HepG2 (cell line): ENCODE results near the gene SFRP4. TPM values are rescaled to one million over a fixed set of nuclear protein-coding genes. Genes with fewer than 3 reads are reported as not detected.

Source experiments
- ATAC-seq: fragments of 200-7000 bp; cut with Tn5 transposase; 3 replicates; pipeline ENCODE4 v1.9.1; 2020; ENCODE audit warnings: mild to moderate bottlenecking, moderate library complexity
- BruUV-seq: library from RNA; stranded (reverse); fragments of 400-500 nt; replicated peaks from 2 replicates; lab custom pipeline; 2021; lab: Mats Ljungman, UMichigan
- CTCF ChIA-PET: fragments of 300-600 bp; formaldehyde crosslinking; extraction: SDS; loops from one replicate; lab custom pipeline; 2021; ENCODE audit warnings: low total read pairs, inconsistent platforms, low intra/inter-chr PET ratio; lab: Yijun Ruan, JAX
- POLR2A ChIA-PET: fragments of 350-600 bp; sonication (Branson Sonifier 250); formaldehyde crosslinking; loops from one replicate; lab custom pipeline; 2020; ENCODE audit warnings: antibody characterized with exemption, inconsistent platforms; lab: Yijun Ruan, JAX
- DNase-seq: peaks from one replicate; pipeline ENCODE4 v3.0.0-alpha.2; 2015; ENCODE audit warnings: low spot score
- FAIRE-seq: peaks from 3 replicates; lab custom pipeline; 2011; peaks lifted over from hg19 to GRCh38; lab: Jason Lieb, UNC
- H2AFZ ChIP-seq: one replicate; pipeline ENCODE4 v1.6.1; 2011; ENCODE audit warnings: low read length, inconsistent platforms
- H3K27ac ChIP-seq: fragments of 300-600 bp; 3 replicates; pipeline ENCODE4 v1.8.0; 2011; ENCODE audit warnings: mixed run types, mild to moderate bottlenecking, mixed read lengths, low read length, inconsistent platforms; ENCODE audit not compliant: insufficient read depth; ENCODE audit errors: extremely low read length
- H3K27me3 ChIP-seq, 2 experiments: fragments of 200-600 bp in 1 of 2; 2 replicates in 1 of 2; 3 replicates in 1 of 2; pipeline versions ENCODE4 v1.6.0 to v1.8.0; 2011; ENCODE audit warnings: low read length in 2 of 2, mild to moderate bottlenecking in 2 of 2, moderate library complexity in 2 of 2, inconsistent platforms in 1 of 2; ENCODE audit not compliant: insufficient read depth in 2 of 2, control insufficient read depth in 1 of 2
- H3K36me3 ChIP-seq, 2 experiments: fragments of 200-600 bp in 1 of 2; replicated peaks in 1 of 2; 2 replicates in 1 of 2; 3 replicates in 1 of 2; pipeline versions ENCODE4 v1.5.1 to v1.8.0; 2011; ENCODE audit warnings: low read length in 2 of 2, inconsistent platforms in 1 of 2; ENCODE audit not compliant: insufficient read depth in 2 of 2, control insufficient read depth in 1 of 2
- H3K4me1 ChIP-seq: 2 replicates; pipeline ENCODE4 v1.5.1; 2012; ENCODE audit warnings: low read length, inconsistent platforms; ENCODE audit not compliant: insufficient read depth
- H3K4me2 ChIP-seq: 2 replicates; pipeline ENCODE4 v1.6.0; 2011; ENCODE audit warnings: low read depth, low read length, inconsistent platforms
- H3K4me3 ChIP-seq, 3 experiments: fragments of 200-600 bp in 1 of 3; sonication (generic), shearing (Covaris generic) in 1 of 3; replicated peaks in 1 of 3; 2 replicates each; pipeline ENCODE4 v1.5.1; 2011 to 2016; ENCODE audit warnings: low read length in 3 of 3, inconsistent platforms in 2 of 3, low read depth in 2 of 3, mild to moderate bottlenecking in 2 of 3, control low read depth in 1 of 3, mixed read lengths in 1 of 3; ENCODE audit not compliant: insufficient read depth in 1 of 3
- H3K79me2 ChIP-seq: one replicate; pipeline ENCODE4 v1.6.1; 2011; ENCODE audit warnings: low read length, inconsistent platforms; ENCODE audit not compliant: insufficient read depth
- H3K9ac ChIP-seq: 2 replicates; pipeline ENCODE4 v1.6.0; 2011; ENCODE audit warnings: mild to moderate bottlenecking, low read depth, low read length, inconsistent platforms; ENCODE audit not compliant: insufficient read depth
- H3K9me3 ChIP-seq: 2 replicates; pipeline ENCODE4 v1.5.1; 2012; ENCODE audit warnings: mild to moderate bottlenecking, low read length
- H4K20me1 ChIP-seq: 2 replicates; pipeline ENCODE4 v1.6.0; 2011; ENCODE audit warnings: inconsistent platforms, mild to moderate bottlenecking, low read length, moderate library complexity; ENCODE audit not compliant: insufficient read depth
- AHR ChIP-seq: IDR thresholded peaks from 2 replicates; pipeline ENCODE4 v1.6.1; 2018; ENCODE audit warnings: missing genetic modification reagents, missing compliant biosample characterization
- AKAP8 ChIP-seq: sonication (generic); formaldehyde crosslinking; IDR thresholded peaks from 2 replicates; pipeline ENCODE4 v1.5.1; 2020; ENCODE audit warnings: mild to moderate bottlenecking, missing genetic modification reagents
- CCAR2 ChIP-seq: fragments of 200-400 bp; formaldehyde crosslinking; optimal IDR thresholded peaks from 2 replicates; pipeline ENCODE3; 2018; ENCODE audit warnings: low read depth, mild to moderate bottlenecking, low read length, moderate library complexity
- FOSL1 ChIP-seq: sonication (generic); formaldehyde crosslinking; IDR thresholded peaks from 2 replicates; pipeline ENCODE4 v1.9.0; 2021; ENCODE audit warnings: missing genetic modification reagents, borderline replicate concordance
- GLI4 ChIP-seq: sonication (generic); formaldehyde crosslinking; IDR thresholded peaks from 2 replicates; pipeline ENCODE4 v1.5.1; 2020; ENCODE audit warnings: missing genetic modification reagents, mild to moderate bottlenecking, moderate library complexity, borderline replicate concordance
- HHEX ChIP-seq: IDR thresholded peaks from 2 replicates; pipeline ENCODE4 v1.6.1; 2016; ENCODE audit warnings: control low read depth
- MAX ChIP-seq: IDR thresholded peaks from 2 replicates; pipeline ENCODE4 v1.6.1; 2012; ENCODE audit warnings: inconsistent platforms
- NCOA5 ChIP-seq: sonication (generic); formaldehyde crosslinking; IDR thresholded peaks from 2 replicates; pipeline ENCODE4 v1.4.0; 2020; ENCODE audit warnings: missing genetic modification reagents
- TARDBP ChIP-seq: sonication (generic); formaldehyde crosslinking; IDR thresholded peaks from 2 replicates; pipeline ENCODE4 v1.8.0; 2022; ENCODE audit warnings: mild to moderate bottlenecking, missing genetic modification reagents
- TBP ChIP-seq: sonication (generic); formaldehyde crosslinking; IDR thresholded peaks from 2 replicates; pipeline ENCODE4 v1.5.0; 2020; ENCODE audit warnings: missing genetic modification reagents
- USF2 ChIP-seq, 2 experiments: sonication (generic) in 1 of 2; formaldehyde crosslinking in 1 of 2; IDR thresholded peaks; 2 replicates each; pipeline versions ENCODE4 v1.5.1 to v1.6.1; 2011 to 2020; ENCODE audit warnings: borderline replicate concordance in 1 of 2, low read depth in 1 of 2, low read length in 1 of 2, mild to moderate bottlenecking in 1 of 2, missing genetic modification reagents in 1 of 2, moderate library complexity in 1 of 2
- ZFP1 ChIP-seq: IDR thresholded peaks from 2 replicates; pipeline ENCODE4 v1.6.1; 2016
- ZFP36 ChIP-seq: fragments of 150-350 bp; IDR thresholded peaks from 2 replicates; pipeline ENCODE4 v1.6.1; 2018; ENCODE audit warnings: borderline replicate concordance, low read length, low read depth; ENCODE audit not compliant: partially characterized antibody
- ZMYM3 ChIP-seq: sonication (generic); formaldehyde crosslinking; IDR thresholded peaks from 2 replicates; pipeline ENCODE4 v1.5.1; 2020; ENCODE audit warnings: mild to moderate bottlenecking, missing genetic modification reagents
- ZNF17 ChIP-seq: sonication (generic); formaldehyde crosslinking; IDR thresholded peaks from 2 replicates; pipeline ENCODE4 v1.5.0; 2020; ENCODE audit warnings: mild to moderate bottlenecking, missing genetic modification reagents
- ZNF276 ChIP-seq: sonication (generic); formaldehyde crosslinking; IDR thresholded peaks from 2 replicates; pipeline ENCODE4 v1.4.0; 2020; ENCODE audit warnings: mild to moderate bottlenecking, low read depth, missing genetic modification reagents
- ZNF614 ChIP-seq: IDR thresholded peaks from 2 replicates; pipeline ENCODE4 v1.6.1; 2018; ENCODE audit warnings: missing biosample characterization, missing genetic modification reagents, inconsistent platforms, borderline replicate concordance
- in situ Hi-C: cut with HindIII; loops from 2 replicates; pipeline ENCODE4 v1.10.0; 2017; ENCODE audit warnings: low pct_unique_long_range_greater_than_20kb; ENCODE audit not compliant: extremely low pct_ligation_motif_present
- intact Hi-C: fragments of 100-400 bp; cut with micrococcal nuclease; formaldehyde crosslinking; loops from one replicate; pipeline ENCODE4 v1.10.0; 2022; ENCODE audit not compliant: unreplicated experiment
- polyA plus RNA-seq, 8 experiments: library from polyadenylated mRNA; depleted of rRNA in 3 of 8; stranded (reverse) in 7 of 8; unstranded in 1 of 8; fragments of >200 nt; fragmentation: Illumina TruSeq in 4 of 8; extraction: Trizol in 4 of 8; gene quantifications; 2 replicates each; pipeline versions ENCODE4 v1.2.1 to v1.2.3, GENCODE V29; 2011 to 2016; ENCODE audit warnings: low read depth in 4 of 8, missing spikeins in 1 of 8, mixed read lengths in 1 of 8; ENCODE audit not compliant: insufficient read depth in 1 of 8
- total RNA-seq, 5 experiments: library from RNA; depleted of rRNA; stranded (reverse); fragments of >200 nt; fragmentation: Illumina TruSeq; extraction: Trizol; gene quantifications; 2 replicates each; pipeline ENCODE4 v1.2.3, GENCODE V29; 2016; ENCODE audit warnings: low read depth in 1 of 5

The SFRP4 gene
- total and polyA plus RNA-seq, 2 of the 13 experiments (the other 11 are each of a cell fraction or from before 2014, with no cell fraction given), result 0.96 to 1.8 TPM

- no peak for TF ChIP-seq USF2 (IDR thresholded peaks at IDR 0.05; ENCODE audit: low read depth, low read length)
- no peak for TF ChIP-seq USF2 (CRISPR knock-in tag; IDR thresholded peaks at IDR 0.05; ENCODE audit: borderline replicate concordance)
Measured at GRCh38 chr7:37957221-37957970, 40.8 kb upstream of the SFRP4 start (continued).

- Histone ChIP-seq H3K27ac (no peak overlapping the region), H3K4me2 (no peak overlapping the region), H2AFZ (no peak overlapping the region), H3K4me1 (no peaks in the 10 kb centered on the region), H3K36me3 (peaks cover 0 to 2% of the 10 kb centered on the region in 2 experiments; a peak in 1 of 5 replicates), H3K4me3 (no peak overlapping the region), H3K9me3 (no peaks in the 10 kb centered on the region), H3K27me3 (no peaks in the 10 kb centered on the region), H4K20me1 (no peaks in the 10 kb centered on the region), H3K79me2 (no peaks in the 10 kb centered on the region), H3K9ac (no peak overlapping the region)
- POLR2A ChIA-PET, result no interaction called here
- FAIRE-seq, result no peak
- CTCF ChIA-PET, result no interaction called here
- ATAC-seq, result no peak
- in situ Hi-C loops (no loop called here), intact Hi-C loops (no loop called here)
- BruUV-seq, result no TSS peak
- DNase-seq, result no peak
- TF ChIP-seq CCAR2 (no peak), ZFP36 (no peak), ZNF17 (CRISPR knock-in tag) (no peak), TARDBP (CRISPR knock-in tag) (no peak), AHR (CRISPR knock-in tag) (no peak), NCOA5 (CRISPR knock-in tag) (no peak), GLI4 (CRISPR knock-in tag) (no peak), ZFP1 (CRISPR knock-in tag) (no peak), ZNF276 (CRISPR knock-in tag) (no peak), ZMYM3 (CRISPR knock-in tag) (no peak), AKAP8 (CRISPR knock-in tag) (no peak), FOSL1 (CRISPR knock-in tag) (no peak), HHEX (no peak), MAX (no peak), ZNF614 (CRISPR knock-in tag) (no peak), TBP (CRISPR knock-in tag) (no peak)
Measured at GRCh38 chr7:37956791-37957190, 40.2 kb upstream of the SFRP4 start.
